K562 (cell line): ENCODE data around the gene FMN2. TPM values are rescaled to one million over a fixed set of nuclear protein-coding genes. Genes with fewer than 3 reads are reported as not detected.

ENCODE experiments used
- ATAC-seq: fragments of 200-7000 bp; cut with Tn5 transposase; 3 replicates; pipeline ENCODE4 v1.9.1; 2020; ENCODE audit warnings: moderate library complexity
- BruUV-seq: library from RNA; stranded (reverse); fragments of 400-500 nt; replicated peaks from 2 replicates; lab custom pipeline; 2021; lab: Mats Ljungman, UMichigan
- CTCF ChIA-PET: fragments of 300-600 bp; formaldehyde crosslinking; extraction: SDS; loops from one replicate; lab custom pipeline; 2021; ENCODE audit warnings: low intra/inter-chr PET ratio; lab: Yijun Ruan, JAX
- POLR2A ChIA-PET: fragments of 300-600, 350-650 bp; sonication (Branson Sonifier 250); formaldehyde crosslinking; extraction: SDS; loops from one replicate; lab custom pipeline; 2021; ENCODE audit warnings: antibody characterized with exemption, inconsistent platforms; lab: Yijun Ruan, JAX
- DNase-seq, 4 experiments: peaks; one replicate each; pipeline versions ENCODE4 v3.0.0 to v3.0.0-alpha.2; 2011 to 2018; ENCODE audit warnings: low spot score in 3 of 4, mixed read lengths in 3 of 4; ENCODE audit errors: extremely low read depth in 1 of 4
- FAIRE-seq: peaks from 2 replicates; lab custom pipeline; 2011; peaks lifted over from hg19 to GRCh38; lab: Jason Lieb, UNC
- H2AFZ ChIP-seq: 2 replicates; pipeline ENCODE4 v1.6.0; 2011; ENCODE audit warnings: low read depth, low read length, control low read depth, inconsistent platforms
- H3K27ac ChIP-seq: fragments of 200-600 bp; 3 replicates; pipeline ENCODE4 v1.8.0; 2011; ENCODE audit warnings: low read depth, mild to moderate bottlenecking, control low read depth, inconsistent platforms, low read length, moderate library complexity, mixed read lengths; ENCODE audit errors: extremely low read depth
- H3K27me3 ChIP-seq, 2 experiments: fragments of 300-600 bp in 1 of 2; 2 replicates in 1 of 2; 3 replicates in 1 of 2; pipeline versions ENCODE4 v1.6.0 to v1.8.0; 2011; ENCODE audit warnings: inconsistent platforms in 2 of 2, low read length in 2 of 2, mild to moderate bottlenecking in 1 of 2, mixed read lengths in 1 of 2, moderate library complexity in 1 of 2; ENCODE audit not compliant: control insufficient read depth in 2 of 2, insufficient read depth in 2 of 2
- H3K36me3 ChIP-seq: fragments of 300-600 bp; 3 replicates; pipeline ENCODE4 v1.8.0; 2011; ENCODE audit warnings: mild to moderate bottlenecking, low read length, inconsistent platforms; ENCODE audit not compliant: control insufficient read depth, insufficient read depth
- H3K4me1 ChIP-seq, 2 experiments: fragments of 200-600 bp in 1 of 2; replicated peaks in 1 of 2; 2 replicates in 1 of 2; 3 replicates in 1 of 2; pipeline versions ENCODE4 v1.5.1 to v1.8.0; 2011; ENCODE audit warnings: inconsistent platforms in 2 of 2, low read length in 2 of 2, mild to moderate bottlenecking in 1 of 2, mixed read lengths in 1 of 2, moderate library complexity in 1 of 2; ENCODE audit not compliant: control insufficient read depth in 2 of 2, insufficient read depth in 2 of 2
- H3K4me2 ChIP-seq: 2 replicates; pipeline ENCODE4 v1.6.1; 2011; ENCODE audit warnings: low read length, control low read depth, inconsistent platforms, mixed read lengths; ENCODE audit not compliant: insufficient read depth
- H3K4me3 ChIP-seq: fragments of 200-600 bp; sonication (generic), shearing (Covaris generic); 2 replicates; pipeline ENCODE4 v1.5.1; 2016; ENCODE audit warnings: control low read depth, inconsistent platforms
- H3K79me2 ChIP-seq: fragments of 200-600 bp; 3 replicates; pipeline ENCODE4 v1.8.0; 2011; ENCODE audit warnings: low read length, inconsistent platforms; ENCODE audit not compliant: control insufficient read depth, insufficient read depth
- H3K9ac ChIP-seq, 2 experiments: 2 replicates each; pipeline versions ENCODE4 v1.6.0 to v1.6.1; 2011; ENCODE audit warnings: low read depth in 2 of 2, low read length in 2 of 2, control low read depth in 1 of 2, inconsistent platforms in 1 of 2, mild to moderate bottlenecking in 1 of 2, mixed read lengths in 1 of 2; ENCODE audit not compliant: insufficient read depth in 1 of 2
- H3K9me1 ChIP-seq: one replicate; pipeline ENCODE4 v1.6.0; 2011; ENCODE audit warnings: inconsistent platforms, mild to moderate bottlenecking, low read length, moderate library complexity; ENCODE audit not compliant: control insufficient read depth, insufficient read depth
- H3K9me3 ChIP-seq: replicated peaks from 2 replicates; pipeline ENCODE4 v1.5.1; 2011; ENCODE audit warnings: low read depth, low read length, inconsistent platforms; ENCODE audit not compliant: control insufficient read depth, insufficient read depth
- H4K20me1 ChIP-seq: replicated peaks from 2 replicates; pipeline ENCODE4 v1.6.1; 2011; ENCODE audit warnings: low read length, inconsistent platforms, mixed read lengths; ENCODE audit not compliant: control insufficient read depth, insufficient read depth
- CREB5 ChIP-seq: fragments of 250-450 bp; sonication (Bioruptor Pico); IDR thresholded peaks from 2 replicates; pipeline ENCODE4 v1.5.0; 2020; ENCODE audit warnings: mild to moderate bottlenecking
- DNMT1 ChIP-seq: fragments of 450-650 bp; IDR thresholded peaks from 2 replicates; pipeline ENCODE4 v1.6.1; 2016; ENCODE audit warnings: antibody characterized with exemption, mild to moderate bottlenecking
- E2F3 ChIP-seq: fragments of 250-450 bp; sonication (Bioruptor Pico); IDR thresholded peaks from 2 replicates; pipeline ENCODE4 v1.4.0; 2020; ENCODE audit warnings: mild to moderate bottlenecking
- FOS ChIP-seq: IDR thresholded peaks from 3 replicates; pipeline ENCODE4 v1.6.1; 2011; ENCODE audit not compliant: insufficient read length; ENCODE audit errors: extremely low read depth
- HMGN3 ChIP-seq: IDR thresholded peaks from 2 replicates; pipeline ENCODE4 v1.6.1; 2011; ENCODE audit warnings: borderline replicate concordance, low read depth, mild to moderate bottlenecking, mixed read lengths, low read length; ENCODE audit not compliant: insufficient read length; ENCODE audit errors: extremely low read depth
- MED1 ChIP-seq: sonication (generic); formaldehyde crosslinking; IDR thresholded peaks from 2 replicates; pipeline ENCODE4 v1.8.1; 2023; ENCODE audit warnings: missing genetic modification reagents, borderline replicate concordance
- XRCC3 ChIP-seq: fragments of 450-650 bp; IDR thresholded peaks from 2 replicates; pipeline ENCODE4 v1.6.1; 2017; ENCODE audit warnings: mild to moderate bottlenecking, moderate library complexity
- ZKSCAN1 ChIP-seq: fragments of 150-350 bp; IDR thresholded peaks from 2 replicates; pipeline ENCODE4 v1.6.1; 2016; ENCODE audit warnings: low read depth, low read length
- WGBS: fragments of 100-300 bp; shearing (Covaris generic); methylation state at CpG from one replicate; pipeline ENCODE4 v1.1.6; 2016; ENCODE audit warnings: low coverage, mixed read lengths; ENCODE audit not compliant: insufficient coverage; ENCODE audit errors: missing lambda C conversion rate; 5-methylcytosine and 5-hydroxymethylcytosine counted together
- in situ Hi-C: fragments of 300-500 bp; cut with MboI; formaldehyde crosslinking; loops from 4 replicates; pipeline ENCODE4 v1.15.0; 2018; ENCODE audit warnings: inconsistent platforms, mixed read lengths
- intact Hi-C: fragments of 100-400 bp; cut with micrococcal nuclease; formaldehyde crosslinking; loops from 2 replicates; pipeline ENCODE4 v1.14.2; 2022
- polyA plus RNA-seq, 8 experiments: library from polyadenylated mRNA; depleted of rRNA in 4 of 8; stranded (reverse) in 5 of 8; unstranded in 3 of 8; fragments of >200 nt; fragmentation: Nextera tagmentation in 2 of 8; fragmentation: Illumina TruSeq in 1 of 8; extraction: Ambion mirVana in 2 of 8; extraction: Trizol in 1 of 8; gene quantifications; 2 replicates each; pipeline versions ENCODE4 v1.2.1 to v1.2.3, GENCODE V29; 2011 to 2014; ENCODE audit warnings: inconsistent platforms in 1 of 8, missing spikeins in 1 of 8
- total RNA-seq, 7 experiments: library from RNA; depleted of rRNA in 6 of 7; stranded (reverse); fragments of >200 nt in 6 of 7; fragmentation: Illumina TruSeq in 2 of 7; extraction: Trizol in 2 of 7; gene quantifications; 2 replicates each; pipeline versions ENCODE4 v1.2.1 to v1.2.3, GENCODE V29; 2011 to 2021; ENCODE audit warnings: low replicate concordance in 1 of 7
- TF ChIP-seq, protein P1 (sequence below): fragments of 250-450 bp; sonication (Bioruptor Pico); IDR thresholded peaks from 2 replicates; pipeline ENCODE4 v1.8.0; 2021; ENCODE audit warnings: moderate library complexity, mild to moderate bottlenecking, inconsistent platforms
- TF ChIP-seq, protein P2 (sequence below), 2 experiments: IDR thresholded peaks in 1 of 2; conservative IDR thresholded peaks in 1 of 2; 2 replicates each; pipeline ENCODE4 v1.6.1; 2016; ENCODE audit warnings: low read depth in 2 of 2, mild to moderate bottlenecking in 1 of 2, missing compliant biosample characterization in 1 of 2, missing genetic modification characterization in 1 of 2, moderate library complexity in 1 of 2
- TF ChIP-seq, protein P3 (sequence below): fragments of 450-650 bp; IDR thresholded peaks from 2 replicates; pipeline ENCODE4 v1.7.1; 2018; ENCODE audit warnings: mild to moderate bottlenecking, low read depth; ENCODE audit not compliant: partially characterized antibody

FMN2 gene
- total and polyA plus RNA-seq, 9 of the 15 experiments (the other 6 are each of a cell fraction or from before 2014, with no cell fraction given), result 0.15 to 0.45 (median 0.16) TPM; not detected in 3

- TF ChIP-seq, protein P1, sequence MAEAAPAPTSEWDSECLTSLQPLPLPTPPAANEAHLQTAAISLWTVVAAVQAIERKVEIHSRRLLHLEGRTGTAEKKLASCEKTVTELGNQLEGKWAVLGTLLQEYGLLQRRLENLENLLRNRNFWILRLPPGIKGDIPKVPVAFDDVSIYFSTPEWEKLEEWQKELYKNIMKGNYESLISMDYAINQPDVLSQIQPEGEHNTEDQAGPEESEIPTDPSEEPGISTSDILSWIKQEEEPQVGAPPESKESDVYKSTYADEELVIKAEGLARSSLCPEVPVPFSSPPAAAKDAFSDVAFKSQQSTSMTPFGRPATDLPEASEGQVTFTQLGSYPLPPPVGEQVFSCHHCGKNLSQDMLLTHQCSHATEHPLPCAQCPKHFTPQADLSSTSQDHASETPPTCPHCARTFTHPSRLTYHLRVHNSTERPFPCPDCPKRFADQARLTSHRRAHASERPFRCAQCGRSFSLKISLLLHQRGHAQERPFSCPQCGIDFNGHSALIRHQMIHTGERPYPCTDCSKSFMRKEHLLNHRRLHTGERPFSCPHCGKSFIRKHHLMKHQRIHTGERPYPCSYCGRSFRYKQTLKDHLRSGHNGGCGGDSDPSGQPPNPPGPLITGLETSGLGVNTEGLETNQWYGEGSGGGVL, result no peak
Measured at GRCh38 chr1:240145120-240145519, 53.4 kb downstream of the FMN2 start (continued).

DNA sequence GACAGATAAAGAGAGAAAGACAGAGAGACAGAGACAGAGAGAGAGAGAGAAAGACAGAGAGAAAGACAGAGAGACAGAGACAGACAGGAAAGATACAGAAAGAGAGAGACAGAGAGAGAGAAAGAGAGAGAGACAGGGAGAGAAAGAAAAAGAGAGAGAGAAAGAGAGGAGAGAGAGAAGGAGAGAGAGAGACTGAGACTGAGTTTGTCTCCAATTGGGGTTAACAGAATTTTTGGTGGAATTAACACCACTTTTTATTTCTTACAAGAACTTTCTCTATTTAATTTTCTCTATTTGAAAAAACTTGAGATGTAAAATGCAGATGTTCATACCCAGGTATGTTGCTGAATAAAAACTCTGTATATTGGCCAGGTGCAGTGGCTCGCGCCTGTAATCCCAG, 56.6 kb downstream of the FMN2 start:
- BruUV-seq, result no TSS peak
- intact Hi-C loops, result loop anchor here (10.0 kb wide), 1 partner anchor 194 kb away; no protein-coding TSS in a partner anchor
- Histone ChIP-seq H3K36me3 (no peaks in the 10 kb centered on the region), H4K20me1 (no peaks in the 10 kb centered on the region), H3K9me3 (no peaks in the 10 kb centered on the region), H3K4me1 (no peaks in the 10 kb centered on the region), H3K27ac (no peak overlapping the region), H3K27me3 (no peaks in the 10 kb centered on the region), H3K9ac (no peak overlapping the region), H3K4me3 (no peak overlapping the region), H3K79me2 (no peaks in the 10 kb centered on the region), H3K9me1 (no peaks in the 10 kb centered on the region), H3K4me2 (no peak overlapping the region), H2AFZ (no peak overlapping the region)
- CTCF ChIA-PET, result no interaction called here
- WGBS, result 11% methylated on average over 2 of the region's 2 CpGs
- in situ Hi-C loops, result no loop called here
- POLR2A ChIA-PET, result no interaction called here
- ATAC-seq, result no peak
- no peak for DNase-seq
- FAIRE-seq, result no peak
- TF ChIP-seq ZKSCAN1 (no peak), XRCC3 (no peak), FOS (no peak), MED1 (CRISPR knock-in tag) (no peak), HMGN3 (no peak), E2F3 (CRISPR knock-in tag) (no peak), CREB5 (no peak), DNMT1 (no peak)
- TF ChIP-seq, protein P2, sequence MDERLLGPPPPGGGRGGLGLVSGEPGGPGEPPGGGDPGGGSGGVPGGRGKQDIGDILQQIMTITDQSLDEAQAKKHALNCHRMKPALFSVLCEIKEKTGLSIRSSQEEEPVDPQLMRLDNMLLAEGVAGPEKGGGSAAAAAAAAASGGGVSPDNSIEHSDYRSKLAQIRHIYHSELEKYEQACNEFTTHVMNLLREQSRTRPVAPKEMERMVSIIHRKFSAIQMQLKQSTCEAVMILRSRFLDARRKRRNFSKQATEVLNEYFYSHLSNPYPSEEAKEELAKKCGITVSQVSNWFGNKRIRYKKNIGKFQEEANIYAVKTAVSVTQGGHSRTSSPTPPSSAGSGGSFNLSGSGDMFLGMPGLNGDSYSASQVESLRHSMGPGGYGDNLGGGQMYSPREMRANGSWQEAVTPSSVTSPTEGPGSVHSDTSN (CRISPR knock-in tag; IDR thresholded peaks at IDR 0.05; ENCODE audit: low read depth), result no peak
- TF ChIP-seq, protein P2 (tag; conservative IDR thresholded peaks at IDR 0.05; ENCODE audit: low read depth), result no peak
- TF ChIP-seq, protein P3, sequence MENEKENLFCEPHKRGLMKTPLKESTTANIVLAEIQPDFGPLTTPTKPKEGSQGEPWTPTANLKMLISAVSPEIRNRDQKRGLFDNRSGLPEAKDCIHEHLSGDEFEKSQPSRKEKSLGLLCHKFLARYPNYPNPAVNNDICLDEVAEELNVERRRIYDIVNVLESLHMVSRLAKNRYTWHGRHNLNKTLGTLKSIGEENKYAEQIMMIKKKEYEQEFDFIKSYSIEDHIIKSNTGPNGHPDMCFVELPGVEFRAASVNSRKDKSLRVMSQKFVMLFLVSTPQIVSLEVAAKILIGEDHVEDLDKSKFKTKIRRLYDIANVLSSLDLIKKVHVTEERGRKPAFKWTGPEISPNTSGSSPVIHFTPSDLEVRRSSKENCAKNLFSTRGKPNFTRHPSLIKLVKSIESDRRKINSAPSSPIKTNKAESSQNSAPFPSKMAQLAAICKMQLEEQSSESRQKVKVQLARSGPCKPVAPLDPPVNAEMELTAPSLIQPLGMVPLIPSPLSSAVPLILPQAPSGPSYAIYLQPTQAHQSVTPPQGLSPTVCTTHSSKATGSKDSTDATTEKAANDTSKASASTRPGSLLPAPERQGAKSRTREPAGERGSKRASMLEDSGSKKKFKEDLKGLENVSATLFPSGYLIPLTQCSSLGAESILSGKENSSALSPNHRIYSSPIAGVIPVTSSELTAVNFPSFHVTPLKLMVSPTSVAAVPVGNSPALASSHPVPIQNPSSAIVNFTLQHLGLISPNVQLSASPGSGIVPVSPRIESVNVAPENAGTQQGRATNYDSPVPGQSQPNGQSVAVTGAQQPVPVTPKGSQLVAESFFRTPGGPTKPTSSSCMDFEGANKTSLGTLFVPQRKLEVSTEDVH, result no peak
